Pons (tissue), 1 donor: Measurements from ENCODE around the gene TUFT1.
"Not testable (repeated sequence)": the region's sequence is repeated elsewhere in the genome, so short reads cannot be mapped to it uniquely, and the experiment has no call there.

Source experiments
- DNase-seq: peaks from one replicate; pipeline ENCODE4 v3.0.0-alpha.2; 2016; ENCODE audit warnings: low spot score

Gene TUFT1

DNA sequence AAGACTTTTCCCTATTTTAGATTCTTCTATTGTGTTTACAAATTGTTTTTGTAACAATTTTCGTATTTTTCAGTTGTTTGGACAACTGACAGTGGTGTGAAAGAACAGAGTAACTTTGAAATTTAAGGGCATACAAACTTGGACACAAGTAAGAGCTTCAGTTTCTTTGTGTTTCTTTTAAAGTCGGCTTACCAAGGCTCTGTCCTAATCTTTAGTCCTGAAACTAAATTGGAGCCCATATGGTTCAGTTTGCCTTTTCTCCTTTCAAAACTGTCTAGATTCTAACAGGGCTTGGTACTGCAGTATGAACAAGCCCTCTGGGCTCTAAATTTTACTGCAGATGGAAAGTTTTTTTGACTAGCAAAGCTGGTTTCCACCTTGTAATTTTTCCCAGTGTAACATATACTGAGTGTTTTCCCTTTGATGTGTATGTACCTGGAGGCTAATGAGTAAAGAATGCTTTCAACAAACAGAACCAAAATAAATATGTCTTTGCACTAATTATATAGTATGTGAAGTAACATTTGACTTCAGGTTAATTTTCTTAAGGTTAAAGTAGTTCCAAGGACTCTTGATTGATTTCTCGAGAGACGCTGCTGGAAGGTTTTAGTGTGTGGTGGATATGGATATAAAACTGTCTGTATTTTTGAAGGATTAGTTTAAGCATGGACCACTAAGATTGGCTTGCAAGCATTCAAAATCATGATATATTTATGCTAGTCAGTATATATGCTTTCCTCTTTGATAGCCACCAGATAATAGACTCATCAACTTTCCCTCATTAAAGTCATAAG is 75.8 kb downstream of the TUFT1 start:
- DNase-seq, result no peak

- no peak for DNase-seq
These were observed 76.4 kb downstream of the TUFT1 start for GRCh38 chr1:151616505-151616849.

- DNase-seq, result no peak
These were observed 77.9 kb downstream of the TUFT1 start for GRCh38 chr1:151618003-151618402.

- no peak for DNase-seq
These were observed 78.4 kb downstream of the TUFT1 start for GRCh38 chr1:151618470-151618869.

DNA sequence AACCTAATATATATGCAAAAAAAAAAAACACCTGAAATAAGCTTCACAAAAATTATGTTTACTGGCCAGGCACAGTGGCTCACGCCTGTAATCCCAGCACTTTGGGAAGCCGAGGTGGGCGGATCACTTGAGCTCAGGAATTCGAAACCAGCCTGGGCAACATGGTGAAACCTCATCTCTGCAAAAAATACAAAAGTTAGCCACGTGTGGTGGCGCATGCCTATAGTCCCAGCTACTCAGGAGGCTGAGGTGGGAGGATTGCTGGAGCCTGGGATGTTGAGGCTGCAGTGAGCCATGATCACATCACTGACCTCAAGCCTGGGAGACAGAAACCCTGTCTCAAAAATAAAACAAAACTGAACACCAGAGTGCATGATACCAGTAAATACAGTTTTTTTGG is 78.9 kb downstream of the TUFT1 start:
- DNase-seq, result not testable (repeated sequence)

GRCh38 chr1:151619489-151620093 is 79.5 kb downstream of the TUFT1 start:
- no peak for DNase-seq

- DNase-seq, result peak; percentile 39
These were observed 80.2 kb downstream of the TUFT1 start for GRCh38 chr1:151620286-151620685.

GRCh38 chr1:151621351-151621750 is 81.2 kb downstream of the TUFT1 start:
- peak; percentile 57 for DNase-seq

GRCh38 chr1:151624783-151625182 is 84.7 kb downstream of the TUFT1 start:
- DNase-seq, result no peak

- DNase-seq, result no peak
These were observed 86.7 kb downstream of the TUFT1 start for GRCh38 chr1:151626740-151627334.

DNA sequence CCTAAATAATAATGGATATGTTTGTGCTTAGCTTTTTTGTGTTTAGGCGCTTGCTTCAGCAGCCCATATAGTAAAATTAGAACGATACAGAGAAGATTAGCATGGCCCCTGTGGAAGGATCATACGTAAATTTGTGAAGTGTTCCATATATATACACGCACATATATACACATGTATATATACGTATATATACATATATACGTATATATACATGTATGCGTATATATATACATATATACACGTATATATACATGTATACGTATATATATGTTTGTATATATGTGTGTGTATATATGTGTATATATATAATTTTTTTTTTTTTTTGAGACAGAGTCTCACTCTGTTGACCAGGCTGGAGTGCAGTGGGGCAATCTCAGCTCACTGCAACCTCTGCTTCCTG is 89.2 kb downstream of the TUFT1 start:
- no peak for DNase-seq
